Calu3 (cell line): Measurements from ENCODE around the gene PCSK5. TPM values are rescaled to one million over a fixed set of nuclear protein-coding genes. Genes with fewer than 3 reads are reported as not detected.

Experiments
- BruUV-seq: library from RNA; stranded (reverse); fragments of 400-500 nt; replicated peaks from 2 replicates; lab custom pipeline; 2021; lab: Mats Ljungman, UMichigan
- CTCF ChIA-PET: fragments of 300-600 bp; sonication (Branson Sonifier 250); formaldehyde crosslinking; loops from one replicate; lab custom pipeline; 2022; ENCODE audit warnings: antibody characterized with exemption; lab: Charles Lee
- DNase-seq: peaks from one replicate; pipeline ENCODE4 v3.0.0; 2022
- H3K27ac Mint-ChIP-seq: one replicate; pipeline ENCODE4 v1.8.0; 2022; ENCODE audit warnings: mixed read lengths; ENCODE audit not compliant: unreplicated experiment
- H3K27me3 Mint-ChIP-seq: one replicate; pipeline ENCODE4 v1.8.0; 2022; ENCODE audit warnings: mixed read lengths; ENCODE audit not compliant: unreplicated experiment
- H3K36me3 Mint-ChIP-seq: one replicate; pipeline ENCODE4 v1.8.0; 2022; ENCODE audit warnings: mild to moderate bottlenecking, moderate library complexity, mixed read lengths; ENCODE audit not compliant: insufficient read depth, unreplicated experiment
- H3K4me1 Mint-ChIP-seq: one replicate; pipeline ENCODE4 v1.8.0; 2022; ENCODE audit warnings: mild to moderate bottlenecking, low read depth, mixed read lengths; ENCODE audit not compliant: unreplicated experiment
- H3K4me3 Mint-ChIP-seq: one replicate; pipeline ENCODE4 v1.8.0; 2022; ENCODE audit warnings: mild to moderate bottlenecking, low read depth, moderate library complexity, mixed read lengths; ENCODE audit not compliant: unreplicated experiment
- H3K9me3 Mint-ChIP-seq: one replicate; pipeline ENCODE4 v1.8.0; 2022; ENCODE audit warnings: low read depth, mixed read lengths; ENCODE audit not compliant: unreplicated experiment
- intact Hi-C: fragments of 100-400 bp; cut with micrococcal nuclease; formaldehyde crosslinking; loops from one replicate; pipeline ENCODE4 v1.10.0; 2022; ENCODE audit not compliant: unreplicated experiment
- total RNA-seq: library from RNA; stranded (reverse); gene quantifications from 2 replicates; pipeline ENCODE4 v1.2.3, GENCODE V29; 2022
- TF ChIP-seq, protein P1 (sequence below): fragments of 200-600 bp; IDR thresholded peaks from one replicate; pipeline ENCODE4 v1.8.0; 2022; ENCODE audit warnings: antibody characterized with exemption; ENCODE audit not compliant: unreplicated experiment

PCSK5 gene
- total RNA-seq, 1 experiment from 2014 or later = 38.4 TPM

DNA sequence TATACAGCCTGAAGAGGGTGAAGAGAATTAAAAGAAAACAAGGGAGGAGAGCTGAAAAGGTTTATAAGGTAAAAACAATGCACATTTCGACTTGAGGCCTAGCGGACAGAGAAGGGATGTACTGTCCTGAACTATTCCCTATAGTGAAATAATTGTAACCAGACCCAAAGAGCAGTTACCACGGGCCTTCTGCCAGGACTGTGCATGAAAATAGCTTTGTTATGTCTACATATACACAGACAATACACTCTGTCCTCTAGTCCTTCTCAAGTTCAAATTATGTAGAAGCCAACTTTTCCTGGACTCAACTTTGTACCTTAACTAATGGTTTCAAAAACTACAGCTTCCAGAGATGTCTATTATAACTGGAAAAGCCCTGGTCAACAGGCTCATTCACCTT lies 223.7 kb downstream of the PCSK5 start:
- intact Hi-C loops = no loop called here
- Mint-ChIP-seq H3K9me3 (no peaks in the 10 kb centered on the region), H3K36me3 (no peaks in the 10 kb centered on the region), H3K4me1 (peaks cover 11% of the 10 kb centered on the region), H3K4me3 (no peak overlapping the region), H3K27me3 (no peaks in the 10 kb centered on the region), H3K27ac (no peak overlapping the region)
- TF ChIP-seq, protein P1, sequence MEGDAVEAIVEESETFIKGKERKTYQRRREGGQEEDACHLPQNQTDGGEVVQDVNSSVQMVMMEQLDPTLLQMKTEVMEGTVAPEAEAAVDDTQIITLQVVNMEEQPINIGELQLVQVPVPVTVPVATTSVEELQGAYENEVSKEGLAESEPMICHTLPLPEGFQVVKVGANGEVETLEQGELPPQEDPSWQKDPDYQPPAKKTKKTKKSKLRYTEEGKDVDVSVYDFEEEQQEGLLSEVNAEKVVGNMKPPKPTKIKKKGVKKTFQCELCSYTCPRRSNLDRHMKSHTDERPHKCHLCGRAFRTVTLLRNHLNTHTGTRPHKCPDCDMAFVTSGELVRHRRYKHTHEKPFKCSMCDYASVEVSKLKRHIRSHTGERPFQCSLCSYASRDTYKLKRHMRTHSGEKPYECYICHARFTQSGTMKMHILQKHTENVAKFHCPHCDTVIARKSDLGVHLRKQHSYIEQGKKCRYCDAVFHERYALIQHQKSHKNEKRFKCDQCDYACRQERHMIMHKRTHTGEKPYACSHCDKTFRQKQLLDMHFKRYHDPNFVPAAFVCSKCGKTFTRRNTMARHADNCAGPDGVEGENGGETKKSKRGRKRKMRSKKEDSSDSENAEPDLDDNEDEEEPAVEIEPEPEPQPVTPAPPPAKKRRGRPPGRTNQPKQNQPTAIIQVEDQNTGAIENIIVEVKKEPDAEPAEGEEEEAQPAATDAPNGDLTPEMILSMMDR = no peak
- no TSS peak for BruUV-seq
- DNase-seq = no peak
- CTCF ChIA-PET = no interaction called here

DNA sequence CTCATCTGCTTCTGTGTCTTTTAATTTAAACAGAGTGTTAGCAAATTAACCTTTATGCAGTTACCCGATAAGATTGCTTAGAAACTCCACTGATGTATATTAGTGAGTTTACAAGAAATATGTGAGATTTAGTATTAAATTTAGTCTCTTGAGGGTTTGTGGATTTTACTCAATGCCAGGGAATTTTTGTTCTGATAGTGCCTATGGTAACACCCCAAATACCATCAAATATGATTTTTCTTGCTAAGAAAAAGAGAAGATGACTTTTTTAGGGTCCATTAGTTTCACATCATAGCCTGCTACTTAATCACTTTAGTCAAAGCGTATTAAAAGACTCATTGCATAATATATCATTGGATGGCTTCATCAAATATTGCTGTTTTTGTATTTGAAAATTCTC lies 224.9 kb downstream of the PCSK5 start:
- no peak overlapping the region for H3K4me3 Mint-ChIP-seq
- DNase-seq = no peak
- no TSS peak for BruUV-seq
- H3K4me1 Mint-ChIP-seq = peaks cover 11% of the 10 kb centered on the region
- no peak overlapping the region for H3K27ac Mint-ChIP-seq
- CTCF ChIA-PET = no interaction called here
- no peaks in the 10 kb centered on the region for H3K27me3 Mint-ChIP-seq
- intact Hi-C loops = no loop called here
- TF ChIP-seq, protein P1 = no peak
- no peaks in the 10 kb centered on the region for H3K9me3 Mint-ChIP-seq
- H3K36me3 Mint-ChIP-seq = no peaks in the 10 kb centered on the region

DNA sequence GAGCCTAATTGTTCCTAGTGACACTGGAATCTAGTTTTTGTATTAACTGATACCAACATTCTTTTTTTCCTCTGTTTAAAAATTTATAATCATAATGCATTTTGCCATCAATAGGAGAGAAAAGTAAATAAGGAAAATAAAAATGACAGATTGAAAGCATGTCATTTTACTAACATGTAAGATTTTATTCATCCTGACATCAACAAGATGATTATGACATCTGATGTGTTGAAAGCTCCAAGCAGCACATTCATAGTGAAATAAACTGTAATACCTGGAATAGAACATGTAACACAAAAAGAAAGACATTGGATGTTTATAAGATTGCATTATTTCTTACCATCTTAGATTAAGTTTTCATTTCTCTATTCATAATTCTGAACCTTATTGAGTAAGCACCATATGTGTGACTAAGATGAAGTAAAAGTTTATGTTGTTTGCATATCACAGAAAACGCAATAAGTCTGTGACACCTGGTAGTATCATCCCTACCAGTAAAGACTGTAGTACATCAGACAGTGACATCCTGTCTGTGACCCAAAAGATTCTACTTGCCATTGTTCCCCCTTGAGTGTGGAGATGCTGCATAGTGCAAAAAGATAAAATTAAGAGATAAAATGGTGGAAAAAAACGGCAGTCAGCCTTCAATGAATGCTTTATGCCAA lies 225.6 kb downstream of the PCSK5 start:
- TF ChIP-seq, protein P1 = no peak
- Mint-ChIP-seq H3K4me3 (no peak overlapping the region), H3K4me1 (peaks cover 11% of the 10 kb centered on the region), H3K27ac (no peak overlapping the region), H3K27me3 (no peaks in the 10 kb centered on the region), H3K36me3 (no peaks in the 10 kb centered on the region), H3K9me3 (no peaks in the 10 kb centered on the region)
- CTCF ChIA-PET = no interaction called here
- DNase-seq = no peak
- intact Hi-C loops = no loop called here
- no TSS peak for BruUV-seq

DNA sequence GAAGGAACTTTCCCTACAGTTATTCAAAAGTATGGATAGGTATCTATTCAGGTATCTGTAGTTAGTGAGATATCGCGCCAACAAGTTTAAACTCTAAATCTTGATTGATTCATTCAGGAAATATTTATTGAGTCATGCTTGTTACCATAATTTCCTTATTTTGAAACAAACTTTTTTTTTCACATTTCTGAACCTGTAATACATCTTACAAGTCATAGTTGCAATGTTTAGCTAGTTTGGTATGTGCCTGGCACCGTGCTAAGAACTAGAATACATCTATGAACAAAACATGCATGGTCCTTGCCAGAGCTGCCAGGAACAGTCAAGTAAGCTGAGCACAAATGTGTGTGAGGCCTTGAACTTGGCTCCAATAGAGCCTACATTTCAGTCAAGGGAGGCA lies 226.4 kb downstream of the PCSK5 start:
- Mint-ChIP-seq H3K4me3 (no peak overlapping the region), H3K9me3 (no peaks in the 10 kb centered on the region), H3K27ac (peak overlapping the region; percentile 73), H3K4me1 (peaks cover 11% of the 10 kb centered on the region), H3K36me3 (no peaks in the 10 kb centered on the region), H3K27me3 (no peaks in the 10 kb centered on the region)
- TF ChIP-seq, protein P1 = no peak
- CTCF ChIA-PET = no interaction called here
- intact Hi-C loops = no loop called here
- no peak for DNase-seq
- BruUV-seq = no TSS peak
